ENCODE measurements around the gene ARHGEF16.

The ARHGEF16 gene

DNA sequence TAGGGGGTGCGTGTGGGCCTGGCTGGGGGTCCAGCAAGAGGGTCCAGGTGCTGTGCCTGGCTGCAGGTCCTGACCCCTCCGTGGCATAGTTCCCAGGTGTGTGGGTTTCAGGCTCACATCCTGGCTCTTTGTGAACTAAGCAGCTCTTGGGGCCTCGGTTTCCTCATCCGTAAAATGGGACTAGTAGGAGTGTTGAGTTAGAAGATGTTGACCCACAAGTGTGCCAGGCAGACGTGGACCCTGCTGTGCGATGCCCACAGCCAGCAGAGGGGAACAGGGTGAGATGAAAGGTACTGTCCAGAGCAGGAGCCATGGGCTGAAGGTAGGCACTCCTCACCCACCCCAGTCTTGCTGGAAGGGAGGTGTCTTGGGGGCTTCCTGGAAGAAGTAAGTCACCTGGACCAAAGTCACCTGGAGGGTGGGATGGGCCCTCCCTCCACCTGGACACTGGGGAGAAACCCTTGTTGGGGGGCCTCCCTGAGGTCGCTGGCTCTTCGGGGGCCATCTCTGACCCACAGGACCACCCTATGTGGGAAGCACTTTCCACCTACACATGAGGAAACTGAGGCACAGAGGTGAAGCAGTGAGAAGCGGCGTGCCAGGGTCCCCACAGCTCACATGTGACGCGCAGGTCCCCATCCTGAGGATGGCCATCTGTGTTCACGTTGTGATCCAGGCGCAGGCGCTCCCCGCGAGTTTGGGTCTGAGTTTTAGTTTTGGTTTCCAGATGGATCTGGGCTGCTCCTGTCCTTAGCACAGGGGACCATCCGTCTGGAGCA lies 1.4 kb downstream of the ARHGEF16 start:
- in situ Hi-C loops (cut with MboI; ENCODE audit: low sequenced_read_pairs) = no loop called here

DNA sequence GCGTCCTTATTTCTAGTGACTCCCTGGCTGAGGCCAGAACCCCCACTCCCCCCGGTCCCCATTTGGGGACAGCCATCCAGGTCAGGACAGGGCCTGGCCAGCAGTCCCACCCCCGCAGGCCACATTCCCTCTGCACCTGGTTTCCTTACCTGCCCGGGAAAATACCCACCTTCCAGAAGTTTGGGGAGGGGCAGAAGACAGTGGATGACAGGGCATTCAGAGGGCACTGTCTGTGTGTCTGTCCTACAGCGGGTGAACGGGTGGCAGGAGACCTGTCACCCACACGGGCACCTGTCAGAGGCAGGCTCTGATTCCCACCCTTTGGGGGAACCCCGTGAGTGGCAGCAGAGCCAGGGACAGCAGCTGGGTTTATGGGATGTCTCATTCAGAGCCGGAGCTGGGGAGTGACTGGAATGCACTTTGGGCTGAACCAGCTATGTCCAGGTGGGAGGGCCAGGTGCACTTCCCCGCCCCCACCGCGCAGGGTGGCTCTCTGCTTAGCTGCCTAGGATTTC lies 2.0 kb downstream of the ARHGEF16 start:
- in situ Hi-C loops (cut with MboI; ENCODE audit: low sequenced_read_pairs) = no loop called here

DNA sequence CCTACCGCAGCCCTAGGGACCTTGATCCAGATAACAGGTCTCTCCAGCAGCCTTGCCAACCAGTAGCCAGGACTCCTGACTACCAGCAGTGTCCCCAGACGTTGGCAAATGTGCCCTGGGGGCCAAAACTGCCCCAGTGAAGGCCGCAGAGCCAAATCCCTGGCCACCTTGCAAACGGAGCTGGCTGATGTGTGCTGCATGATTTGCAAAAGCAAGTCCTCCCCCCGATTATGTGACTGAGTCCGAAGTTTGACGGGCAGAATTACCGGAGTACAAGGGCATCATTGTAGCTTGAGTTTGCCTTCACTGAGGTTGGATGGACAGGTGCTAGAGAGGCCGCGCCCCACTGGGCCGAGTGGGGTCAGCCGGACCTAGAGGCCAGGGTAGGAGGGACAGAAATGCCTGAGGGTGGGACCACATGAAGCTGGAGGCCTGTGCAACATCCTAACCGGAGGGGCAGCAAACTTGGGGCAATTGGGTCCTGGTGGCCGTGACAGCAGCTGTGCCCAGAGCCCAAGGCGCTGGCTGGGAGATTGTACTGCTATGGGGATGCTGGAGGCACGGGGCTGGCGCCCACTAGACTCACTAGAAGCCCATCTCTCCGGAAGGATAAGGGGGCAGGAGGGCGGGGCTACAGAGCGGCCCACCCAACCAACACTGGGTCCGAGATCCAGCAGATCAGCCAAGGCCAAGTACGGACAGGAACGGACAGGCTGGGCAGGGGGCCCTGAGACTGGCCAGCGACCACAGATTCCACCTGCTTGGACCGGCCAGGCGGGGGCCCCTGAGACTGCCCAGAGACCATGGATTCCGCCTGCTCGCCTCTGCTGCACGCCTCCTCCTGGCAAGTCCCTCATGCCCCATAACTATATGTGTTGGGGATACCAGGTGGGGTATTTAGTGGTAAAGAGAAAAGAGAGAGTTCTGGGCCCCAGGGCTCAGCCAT lies 2.8 kb downstream of the ARHGEF16 start:
- in situ Hi-C loops (cut with MboI; ENCODE audit: low sequenced_read_pairs) = no loop called here

DNA sequence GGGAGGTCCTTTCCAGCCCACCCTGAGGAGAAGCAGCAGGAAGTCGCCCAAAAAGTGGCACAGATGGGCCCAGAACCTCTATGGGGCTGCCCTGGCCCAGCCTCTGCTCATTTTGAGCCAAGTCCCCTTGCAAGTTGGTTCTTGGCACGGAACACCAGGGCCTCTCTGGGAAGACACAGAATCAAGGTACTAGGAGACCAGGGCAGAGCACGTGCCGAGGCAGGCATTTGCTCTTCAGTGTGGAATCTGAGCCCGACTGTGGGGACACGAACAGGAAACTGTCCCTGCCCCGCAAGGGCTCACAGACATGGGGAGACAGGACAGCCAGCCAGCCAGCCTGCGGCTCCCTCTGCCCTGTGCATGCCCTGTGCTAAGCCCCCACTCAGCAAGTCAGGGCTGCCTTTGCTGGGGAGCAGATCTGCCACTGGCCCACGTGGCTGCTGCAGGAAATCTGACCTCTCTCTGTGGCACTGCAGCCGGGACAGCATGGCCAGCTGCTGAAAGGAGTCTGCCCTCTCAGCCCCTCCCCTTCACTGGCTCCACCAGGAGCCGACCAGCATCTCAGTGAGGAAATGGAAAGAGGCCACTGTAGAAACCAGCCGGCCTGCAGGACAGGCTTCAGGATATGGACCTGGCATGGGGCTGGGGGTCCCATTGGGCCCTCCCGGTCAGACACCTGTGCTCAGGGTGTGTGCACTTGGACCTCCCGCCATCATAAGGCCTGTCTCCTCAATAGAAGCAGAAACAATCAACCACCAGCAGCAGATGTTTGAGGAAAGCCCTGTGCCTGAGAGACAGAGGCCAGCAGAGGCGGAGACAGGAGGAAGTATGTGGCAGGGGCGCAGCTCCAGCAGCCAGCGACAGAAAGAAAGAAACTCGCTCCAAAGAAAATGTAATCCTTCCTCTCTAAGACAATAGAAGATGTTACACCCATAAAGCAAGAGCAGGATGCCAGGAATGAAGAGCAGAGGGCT lies 3.7 kb downstream of the ARHGEF16 start:
- in situ Hi-C loops (cut with MboI; ENCODE audit: low sequenced_read_pairs) = no loop called here

DNA sequence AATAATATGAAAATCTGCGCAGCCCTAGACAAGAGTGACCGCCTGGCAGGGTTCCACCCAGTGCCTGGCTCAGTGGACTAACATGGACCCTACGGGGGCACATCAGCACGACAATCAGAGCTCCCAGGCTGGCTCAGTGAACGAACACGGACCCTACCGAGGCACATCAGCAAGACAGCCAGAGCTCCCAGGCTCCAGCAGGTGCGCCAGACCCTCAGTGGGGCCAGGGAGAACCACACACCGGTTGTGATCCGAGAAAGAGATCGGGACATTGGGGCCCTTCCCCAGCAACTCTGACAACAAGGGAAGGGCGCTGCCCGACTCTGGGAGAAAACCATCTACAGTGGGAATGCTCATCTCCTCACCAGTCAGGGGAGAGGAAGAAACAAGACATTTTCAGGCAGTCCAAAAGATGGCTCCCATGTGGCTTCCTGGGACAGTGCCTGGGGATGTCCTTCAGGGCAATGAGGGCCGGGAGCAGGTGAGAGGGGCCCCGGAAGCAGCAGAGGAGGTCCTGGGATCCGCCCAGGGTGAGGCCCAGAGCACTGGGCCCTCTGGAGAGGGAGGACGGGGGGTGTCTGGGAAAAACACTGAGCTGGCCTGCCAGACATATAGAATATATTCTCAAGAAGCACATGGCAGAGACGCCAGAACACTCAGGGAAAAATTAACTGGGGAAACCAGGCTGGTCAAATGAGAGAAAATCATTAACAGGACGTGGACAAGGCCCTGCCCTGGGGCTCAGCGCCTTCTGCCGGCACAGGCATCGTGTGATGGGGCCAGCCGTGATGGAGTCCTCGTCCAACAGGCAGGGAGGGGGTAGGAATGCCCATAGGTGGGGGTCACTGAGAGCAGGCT lies 4.8 kb downstream of the ARHGEF16 start:
- in situ Hi-C loops (cut with MboI; ENCODE audit: low sequenced_read_pairs) = no loop called here

DNA sequence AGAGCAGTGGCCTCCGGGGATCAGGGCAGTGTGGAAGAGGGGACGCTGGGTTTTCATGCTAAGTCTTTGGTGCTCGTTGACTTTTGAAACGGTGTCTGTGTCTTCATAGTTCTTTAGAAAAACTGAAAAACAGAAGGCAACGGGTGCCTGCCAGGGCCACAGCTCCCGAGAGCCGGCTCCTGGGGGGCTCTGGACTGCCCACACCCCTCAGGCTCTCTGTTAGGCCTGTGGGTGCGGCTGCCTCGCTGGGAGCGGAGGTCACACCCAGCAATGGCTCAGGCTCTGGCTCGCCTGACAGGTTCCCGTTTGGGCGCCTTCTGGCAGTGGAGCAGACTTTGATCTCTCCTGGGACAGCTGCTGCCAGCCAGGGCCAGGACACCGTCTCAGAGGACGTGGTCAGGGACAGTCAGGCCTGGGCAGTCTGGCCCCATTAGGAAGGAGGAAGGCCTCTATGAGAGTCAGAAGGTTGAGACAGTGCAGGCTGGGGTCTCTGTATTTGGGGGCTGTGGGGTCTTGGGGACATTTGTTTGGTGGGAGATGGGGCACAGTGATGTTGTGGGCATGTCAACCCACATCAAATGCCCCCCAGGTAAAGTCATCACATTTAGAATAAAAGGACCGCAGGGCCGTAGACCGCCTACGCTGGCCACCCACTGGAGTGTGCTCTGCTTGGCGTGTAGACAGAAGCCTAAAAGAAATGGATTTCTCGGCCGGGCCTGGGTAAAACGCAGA lies 5.6 kb downstream of the ARHGEF16 start:
- in situ Hi-C loops (cut with MboI; ENCODE audit: low sequenced_read_pairs) = no loop called here

DNA sequence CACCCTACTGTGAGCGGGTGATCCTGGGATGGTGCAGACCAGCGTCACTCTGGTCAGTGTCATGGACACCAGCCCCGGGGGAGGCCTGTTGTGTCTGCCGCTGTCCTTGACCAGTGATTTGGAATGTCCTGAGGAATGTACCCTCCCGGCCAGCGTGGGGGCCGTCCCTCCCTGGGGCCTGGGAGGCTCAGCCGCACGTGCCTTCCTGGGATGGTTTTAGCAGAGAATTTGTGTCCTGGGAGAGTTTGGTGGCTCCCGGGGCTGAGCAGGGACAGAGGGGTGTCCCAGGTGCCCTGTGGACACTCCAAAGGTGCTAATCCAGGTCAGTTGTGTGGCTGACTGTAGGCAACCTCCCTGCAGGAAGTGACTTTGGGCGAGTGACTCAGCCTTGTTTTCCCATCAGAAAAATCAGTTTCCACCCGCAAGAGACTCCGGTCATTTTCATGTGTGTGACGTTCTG lies 6.2 kb downstream of the ARHGEF16 start:
- in situ Hi-C loops (cut with MboI; ENCODE audit: low sequenced_read_pairs) = no loop called here

DNA sequence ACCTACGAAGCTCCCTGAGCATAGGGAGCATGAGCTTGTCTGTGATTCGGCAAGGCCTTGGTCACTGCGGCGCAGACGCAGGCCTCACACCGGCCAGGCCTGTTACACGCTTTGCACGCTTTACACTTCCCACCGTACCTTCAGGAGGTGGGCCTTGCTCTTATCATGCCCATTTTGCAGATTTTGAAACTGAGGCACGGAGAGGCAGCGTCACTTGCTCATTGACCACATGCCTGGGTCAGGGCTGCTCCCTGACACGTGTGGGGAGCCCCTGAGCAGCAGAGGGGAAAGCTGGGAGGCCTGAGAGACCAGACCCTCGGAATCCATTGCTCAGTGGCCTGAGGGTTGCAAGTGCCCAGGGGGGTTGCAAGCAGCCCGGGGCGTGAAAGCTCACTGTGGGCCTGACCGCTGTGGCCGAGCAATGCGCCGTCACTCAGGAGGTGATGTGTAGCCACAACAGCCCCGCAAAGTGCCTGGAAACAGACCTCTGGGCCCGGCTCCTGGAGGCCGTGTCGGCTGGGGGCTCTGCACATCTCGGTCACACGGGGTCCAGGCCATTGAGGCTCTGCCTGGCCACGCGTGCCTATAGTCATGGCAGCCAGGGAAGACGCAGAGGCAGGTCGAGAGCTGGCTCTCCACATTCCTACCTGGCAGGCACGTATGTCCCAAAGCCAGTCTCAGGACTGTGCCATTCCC lies 6.9 kb downstream of the ARHGEF16 start:
- in situ Hi-C loops (cut with MboI; ENCODE audit: low sequenced_read_pairs) = no loop called here

DNA sequence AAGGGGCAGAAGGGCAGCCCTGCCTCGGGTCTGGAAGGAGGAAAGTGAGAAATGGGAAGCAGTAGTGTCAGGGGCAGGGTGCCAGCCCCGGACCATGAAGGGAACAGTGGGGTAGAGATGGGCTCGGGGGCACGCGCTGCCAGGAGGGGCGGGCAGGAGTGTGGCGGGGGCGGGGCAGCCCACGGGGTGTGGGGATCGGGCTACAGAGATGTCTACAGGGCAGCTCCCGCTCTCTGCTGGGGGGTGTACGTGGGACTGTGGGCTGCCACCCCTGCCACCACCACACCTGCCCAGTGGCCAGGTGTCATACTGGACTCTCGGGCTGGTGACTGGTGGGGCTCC lies 7.4 kb downstream of the ARHGEF16 start:
- in situ Hi-C loops (cut with MboI; ENCODE audit: low sequenced_read_pairs) = no loop called here

DNA sequence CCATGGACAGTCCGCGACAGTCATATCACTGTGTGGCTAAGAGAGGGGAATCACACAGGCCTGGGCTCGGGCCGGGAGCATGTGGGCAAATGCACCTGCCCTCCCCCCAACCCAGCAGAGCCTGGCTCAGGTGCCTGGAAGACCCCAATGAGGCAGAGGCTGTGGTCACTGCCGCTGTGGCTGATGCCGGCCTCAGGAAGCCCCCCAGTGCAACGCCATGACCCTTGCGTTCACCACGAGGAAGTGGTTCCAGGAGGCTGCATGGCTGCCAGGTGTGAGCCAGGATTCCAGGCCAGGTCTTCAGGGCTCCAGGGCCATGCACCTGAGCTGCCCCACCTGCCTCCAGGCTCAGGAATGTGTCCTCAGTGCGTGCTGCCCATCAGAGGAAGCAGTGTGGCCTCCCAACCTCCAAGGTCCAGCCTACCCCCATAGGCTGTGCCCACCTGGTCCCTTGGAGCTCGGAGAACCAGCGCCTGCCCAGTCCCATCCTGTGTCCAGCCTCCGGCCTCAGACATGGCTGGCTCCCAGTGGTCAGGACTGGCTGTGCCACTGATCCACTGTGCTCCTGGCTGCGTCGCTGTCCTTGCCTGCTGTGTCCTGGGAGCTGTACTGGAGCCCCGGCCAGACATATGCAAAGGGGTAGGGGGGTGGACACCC lies 8.0 kb downstream of the ARHGEF16 start:
- in situ Hi-C loops (cut with MboI; ENCODE audit: low sequenced_read_pairs) = no loop called here

DNA sequence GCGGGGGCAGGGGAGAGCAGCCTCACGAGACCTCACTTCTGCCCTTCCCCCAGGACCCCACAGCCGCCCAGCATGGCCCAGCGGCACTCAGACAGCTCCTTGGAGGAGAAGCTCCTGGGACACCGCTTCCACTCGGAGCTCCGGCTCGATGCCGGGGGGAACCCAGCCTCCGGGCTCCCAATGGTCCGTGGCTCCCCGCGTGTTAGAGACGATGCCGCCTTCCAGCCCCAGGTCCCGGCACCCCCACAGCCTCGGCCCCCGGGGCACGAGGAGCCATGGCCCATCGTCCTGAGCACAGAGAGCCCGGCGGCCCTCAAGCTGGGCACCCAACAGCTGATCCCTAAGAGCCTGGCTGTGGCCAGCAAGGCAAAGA lies 8.5 kb downstream of the ARHGEF16 start:
- in situ Hi-C loops (cut with MboI; ENCODE audit: low sequenced_read_pairs) = no loop called here

DNA sequence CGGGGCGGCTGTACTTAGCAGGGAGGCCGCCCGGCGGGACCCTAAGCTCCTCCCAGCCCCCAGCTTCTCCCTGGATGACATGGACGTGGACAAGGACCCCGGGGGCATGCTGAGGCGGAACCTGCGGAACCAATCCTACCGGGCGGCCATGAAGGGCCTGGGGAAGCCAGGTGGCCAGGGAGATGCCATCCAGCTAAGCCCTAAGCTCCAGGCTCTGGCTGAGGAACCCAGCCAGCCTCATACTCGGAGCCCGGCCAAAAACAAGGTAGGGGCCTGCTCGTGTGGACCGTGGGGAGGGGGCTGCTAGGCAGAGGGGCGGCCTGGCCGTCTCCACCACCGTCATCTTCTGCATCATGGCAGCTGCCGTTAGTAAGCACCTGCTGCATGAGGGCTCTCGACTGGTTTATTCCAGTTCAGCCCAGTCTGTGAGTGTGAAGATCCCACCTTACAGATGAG lies 9.0 kb downstream of the ARHGEF16 start:
- in situ Hi-C loops (cut with MboI; ENCODE audit: low sequenced_read_pairs) = no loop called here

DNA sequence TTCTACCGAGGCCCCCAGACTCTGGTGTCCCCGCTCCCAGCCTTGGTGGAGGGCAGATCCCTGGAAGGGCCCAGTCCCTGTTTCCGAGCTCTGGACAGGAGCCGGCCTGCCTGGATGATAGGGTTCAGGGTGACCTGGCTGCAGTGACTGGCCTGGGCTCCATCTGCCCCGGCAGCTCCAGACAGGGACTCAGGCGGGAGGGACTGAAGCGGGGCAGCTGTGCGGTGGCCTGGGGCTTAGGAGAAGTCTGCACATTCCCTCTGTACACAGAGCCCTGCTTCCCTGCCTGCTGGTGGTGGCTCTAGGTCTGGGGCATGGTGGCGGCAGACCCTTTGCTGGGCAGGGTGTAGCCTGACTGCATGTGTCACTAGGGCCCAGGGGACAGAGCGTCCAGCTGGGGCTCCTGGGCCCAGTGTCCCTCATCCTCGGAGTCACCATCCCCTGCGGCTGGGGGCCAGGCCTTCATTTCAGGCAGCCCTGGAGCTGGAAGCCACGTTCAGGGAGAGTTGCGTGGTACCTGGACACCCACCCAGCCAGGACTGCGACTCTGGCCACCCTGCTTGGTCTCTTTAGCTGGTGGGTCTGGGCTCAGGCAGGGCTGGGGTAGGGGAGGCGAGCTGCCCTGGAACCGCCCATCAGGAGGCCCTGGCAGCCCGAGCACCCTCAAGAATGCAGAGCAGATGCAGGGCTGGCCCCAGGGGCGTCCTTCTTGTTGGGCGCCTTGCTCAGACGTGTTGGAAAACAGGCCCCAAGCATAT lies 9.6 kb downstream of the ARHGEF16 start:
- in situ Hi-C loops (cut with MboI; ENCODE audit: low sequenced_read_pairs) = no loop called here

DNA sequence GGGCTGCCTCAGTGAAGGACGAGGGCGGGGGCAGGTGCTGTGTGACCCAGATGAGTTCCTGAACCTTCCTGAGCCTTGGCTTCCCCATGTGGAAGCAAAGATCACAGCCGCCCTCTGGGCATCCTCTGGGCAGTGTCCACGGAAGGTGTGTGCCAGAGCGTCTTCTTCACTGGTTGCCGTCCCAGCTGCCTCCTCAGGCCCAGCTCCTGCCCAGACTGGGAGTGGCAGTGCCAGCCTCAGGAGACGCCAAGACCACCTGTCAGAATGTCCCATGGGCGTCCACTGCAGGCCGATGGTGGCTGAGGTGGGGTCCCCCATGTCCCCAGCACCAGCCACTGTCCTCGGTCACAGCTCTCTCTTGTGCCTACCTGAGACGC lies 10.2 kb downstream of the ARHGEF16 start:
- in situ Hi-C loops (cut with MboI; ENCODE audit: low sequenced_read_pairs) = no loop called here

DNA sequence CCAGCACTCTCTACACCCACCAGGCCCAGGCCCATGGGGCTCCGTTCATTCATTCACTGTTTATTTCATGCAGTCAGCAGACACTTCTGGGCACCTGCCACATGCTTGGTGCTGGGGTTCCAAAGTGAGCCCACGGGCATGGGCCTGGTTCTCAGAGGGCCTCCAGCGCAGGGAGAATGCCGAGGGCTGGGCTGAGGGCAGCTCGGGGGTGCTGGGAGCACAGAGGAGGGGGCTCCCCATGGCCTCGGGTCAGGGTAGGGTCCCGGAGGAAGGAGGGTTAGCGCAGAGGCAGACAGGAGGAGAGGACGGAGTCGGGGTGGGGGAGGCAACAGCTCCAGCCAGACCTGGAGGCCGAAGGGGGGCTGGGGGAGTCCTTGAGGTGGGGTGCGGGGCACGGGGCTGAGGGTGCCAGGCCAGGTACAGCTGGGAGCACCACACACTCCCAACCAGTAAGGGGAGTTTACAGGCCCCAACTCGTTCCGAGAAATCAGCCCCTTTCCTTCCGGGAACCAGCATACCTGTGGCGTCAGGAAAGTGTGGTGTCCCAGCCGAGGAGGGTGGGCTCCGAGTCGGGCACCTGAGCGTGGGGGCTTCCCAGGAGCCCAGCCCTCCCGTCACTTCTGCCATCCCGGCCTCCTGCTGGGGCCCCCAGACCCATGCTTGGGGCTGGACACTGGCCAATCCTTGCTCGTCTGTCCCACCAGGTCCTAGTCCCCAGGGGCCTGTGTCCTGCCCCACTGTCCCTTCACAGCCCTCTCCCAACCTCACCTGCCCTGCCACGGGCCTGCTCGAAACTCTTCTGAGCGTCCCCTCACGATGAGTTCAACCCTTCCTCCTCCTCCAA lies 10.8 kb downstream of the ARHGEF16 start:
- in situ Hi-C loops (cut with MboI; ENCODE audit: low sequenced_read_pairs) = no loop called here

DNA sequence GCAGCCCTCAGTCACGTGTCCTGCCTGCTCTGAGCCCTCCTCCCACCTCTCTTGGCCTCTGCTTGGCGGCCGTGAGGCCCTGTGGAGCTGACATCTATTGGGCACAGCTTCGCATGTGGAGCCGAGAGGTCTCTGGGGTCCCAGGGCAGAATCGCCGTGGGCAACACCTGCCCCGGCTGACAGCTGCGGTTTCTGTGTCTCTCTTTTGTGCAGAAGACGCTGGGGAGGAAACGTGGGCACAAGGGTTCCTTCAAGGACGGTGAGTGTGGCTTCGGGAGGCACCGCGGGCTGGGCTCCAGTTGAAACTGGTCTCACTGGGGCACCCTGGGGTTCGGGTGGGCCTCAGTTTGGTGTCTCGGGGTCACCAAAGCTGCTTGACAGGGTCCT lies 11.5 kb downstream of the ARHGEF16 start:
- in situ Hi-C loops (cut with MboI; ENCODE audit: low sequenced_read_pairs) = no loop called here

All from hTERT RPE-1 (cell line).